SH-SY5Y (cell line): ENCODE data around the gene RETREG1.

Experiments
- GATA2 ChIP-seq: IDR thresholded peaks from 2 replicates; pipeline ENCODE4 v1.6.1; 2011; ENCODE audit warnings: mild to moderate bottlenecking, low read depth, low read length
- GATA3 ChIP-seq: IDR thresholded peaks from 2 replicates; pipeline ENCODE4 v1.6.1; 2011; ENCODE audit warnings: low read depth, mild to moderate bottlenecking, low read length, moderate library complexity

- TF ChIP-seq GATA2: no peak
- no peak for TF ChIP-seq GATA3
Measured at GRCh38 chr5:16515532-16515931, 101.3 kb downstream of the RETREG1 start.
